Adrenal gland (tissue), 12 donors: ENCODE measurements around the gene NEUROD6. TPM values are rescaled to one million over a fixed set of nuclear protein-coding genes. Genes with fewer than 3 reads are reported as not detected.

Experiments
- DNase-seq, 7 donors: peaks; one replicate each; pipeline ENCODE4 v3.0.0-alpha.2; 2019 to 2020
- H3K27ac ChIP-seq, 5 donors: fragments of 200-600 bp; sonication (generic) in 4 of 5; 1 replicate in 3 of 5; 2 replicates in 2 of 5; pipeline versions ENCODE4 v1.5.1 to v1.8.0; 2016 to 2020; ENCODE audit warnings: mild to moderate bottlenecking in 1 of 5
- H3K27me3 ChIP-seq: fragments of 200-600 bp; 2 replicates; pipeline ENCODE4 v1.8.0; 2021
- H3K36me3 ChIP-seq, 2 donors: fragments of 200-600 bp; replicated peaks in 1 of 2; 1 replicate in 1 of 2; 2 replicates in 1 of 2; pipeline versions ENCODE4 v1.5.1 to v1.8.0; 2018 to 2022
- H3K4me1 ChIP-seq, 2 donors: fragments of 200-600 bp; replicated peaks in 1 of 2; 1 replicate in 1 of 2; 2 replicates in 1 of 2; pipeline versions ENCODE4 v1.5.1 to v1.8.0; 2018 to 2021
- H3K4me3 ChIP-seq, 4 donors: fragments of 200-600 bp; sonication (generic) in 3 of 4; one replicate each; pipeline ENCODE4 v1.5.1; 2016 to 2018
- H3K9me3 ChIP-seq, 3 donors: fragments of 200-600 bp; sonication (generic) in 1 of 3; replicated peaks in 1 of 3; 1 replicate in 2 of 3; 2 replicates in 1 of 3; pipeline versions ENCODE4 v1.5.1 to v1.8.0; 2016 to 2021
- POLR2A ChIP-seq, 2 donors: fragments of 450-650 bp; IDR thresholded peaks; one replicate each; pipeline ENCODE4 v1.6.1; 2017; ENCODE audit warnings: antibody characterized with exemption in 2 of 2, mild to moderate bottlenecking in 2 of 2, moderate library complexity in 1 of 2
- whole genome bisulfite sequencing, 4 donors: extraction: QIAGEN DNeasy Blood & Tissue Kit in 2 of 4; methylation state at CpG; one replicate each; pipeline versions ENCODE4 v1.1.5 to v1.1.7; 2013 to 2017; 5-methylcytosine and 5-hydroxymethylcytosine counted together
- intact Hi-C, 2 donors: fragments of 100-400 bp; cut with DNase I; formaldehyde crosslinking; loops; one replicate each; pipeline versions ENCODE4 v1.14.1 to v1.15.0; 2022 to 2023
- polyA plus RNA-seq, 3 donors: library from polyadenylated mRNA; stranded (reverse); fragments of 200-250 nt in 2 of 3; fragments of 350-450 nt in 1 of 3; fragmentation: Illumina TruSeq in 1 of 3; extraction: RNeasy Lipid Tissue Mini Kit (QIAGEN cat#74804) in 1 of 3; gene quantifications; one replicate each; pipeline ENCODE4 v1.2.3, GENCODE V29; 2013 to 2014
- total RNA-seq, 9 donors: library from RNA; depleted of rRNA in 4 of 9; stranded (reverse); fragments of >200 nt in 4 of 9; fragments of 120-200 nt in 1 of 9; fragmentation: NEBNext Ultra II Directional in 1 of 9; extraction: Animal tissue kit (Norgen Biotek cat#: 25700) in 1 of 9; gene quantifications; one replicate each; pipeline versions ENCODE4 v1.1.0 to v1.2.4, GENCODE V29; 2013 to 2023
- TF ChIP-seq, protein P1 (sequence below), 6 experiments: fragments of 450-650 bp in 4 of 6; fragments of 200-600 bp in 2 of 6; sonication (generic) in 1 of 6; IDR thresholded peaks; 1 replicate in 5 of 6; 2 replicates in 1 of 6; pipeline versions ENCODE4 v1.5.1 to v1.8.0; 2016 to 2021; ENCODE audit warnings: antibody characterized with exemption in 6 of 6, mild to moderate bottlenecking in 2 of 6, moderate library complexity in 1 of 6
- donor health status: healthy with polysubstance abuse.
- donor health status: Bipolar disorder and iron deficiency.
- donor health status: DM: yes; HTN: yes; CAD: no.
- donor health status: DM: no; HTN: no; CAD: no.
- donor health status: DM: no; HTN: no; CAD: no.
- donor health status: DM: yes; HTN: yes; CAD: no.

Gene NEUROD6
- total and polyA plus RNA-seq, 12 donors, result not detected

DNA sequence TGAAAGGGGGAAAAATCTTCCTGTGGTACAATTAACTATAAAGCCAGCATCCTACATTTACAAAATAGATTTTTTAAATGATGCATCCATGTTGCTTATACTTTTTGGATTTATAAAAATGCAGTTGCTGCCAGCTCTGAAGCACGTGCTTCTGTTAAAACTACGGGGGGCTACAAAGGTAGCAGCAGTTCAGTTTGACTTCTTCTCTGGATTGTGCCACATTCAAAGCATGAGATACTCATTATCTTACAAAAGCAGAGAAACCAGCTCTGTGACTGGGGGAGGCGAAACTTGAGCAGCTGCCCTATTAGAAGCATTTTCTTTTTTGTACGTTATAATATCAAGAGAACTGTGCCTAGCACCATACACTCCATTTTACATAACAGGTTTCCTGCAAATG lies 31.1 kb downstream of the NEUROD6 start:
- Histone ChIP-seq H3K27me3 (no peaks in the 10 kb centered on the region), H3K27ac (no peak overlapping the region), H3K4me1 (no peaks in the 10 kb centered on the region), H3K4me3 (no peak overlapping the region), H3K9me3 (no peaks in the 10 kb centered on the region), H3K36me3 (no peaks in the 10 kb centered on the region)
- no peak for DNase-seq
- TF ChIP-seq POLR2A (IDR thresholded peaks at IDR 0.05), result no peak
- TF ChIP-seq, protein P1, sequence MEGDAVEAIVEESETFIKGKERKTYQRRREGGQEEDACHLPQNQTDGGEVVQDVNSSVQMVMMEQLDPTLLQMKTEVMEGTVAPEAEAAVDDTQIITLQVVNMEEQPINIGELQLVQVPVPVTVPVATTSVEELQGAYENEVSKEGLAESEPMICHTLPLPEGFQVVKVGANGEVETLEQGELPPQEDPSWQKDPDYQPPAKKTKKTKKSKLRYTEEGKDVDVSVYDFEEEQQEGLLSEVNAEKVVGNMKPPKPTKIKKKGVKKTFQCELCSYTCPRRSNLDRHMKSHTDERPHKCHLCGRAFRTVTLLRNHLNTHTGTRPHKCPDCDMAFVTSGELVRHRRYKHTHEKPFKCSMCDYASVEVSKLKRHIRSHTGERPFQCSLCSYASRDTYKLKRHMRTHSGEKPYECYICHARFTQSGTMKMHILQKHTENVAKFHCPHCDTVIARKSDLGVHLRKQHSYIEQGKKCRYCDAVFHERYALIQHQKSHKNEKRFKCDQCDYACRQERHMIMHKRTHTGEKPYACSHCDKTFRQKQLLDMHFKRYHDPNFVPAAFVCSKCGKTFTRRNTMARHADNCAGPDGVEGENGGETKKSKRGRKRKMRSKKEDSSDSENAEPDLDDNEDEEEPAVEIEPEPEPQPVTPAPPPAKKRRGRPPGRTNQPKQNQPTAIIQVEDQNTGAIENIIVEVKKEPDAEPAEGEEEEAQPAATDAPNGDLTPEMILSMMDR (IDR thresholded peaks at IDR 0.05), result no peak
- intact Hi-C loops, result no loop called here
- 39 to 56% (median 44%) methylated on average over 4 of the region's 4 CpGs for WGBS, 4 donors

DNA sequence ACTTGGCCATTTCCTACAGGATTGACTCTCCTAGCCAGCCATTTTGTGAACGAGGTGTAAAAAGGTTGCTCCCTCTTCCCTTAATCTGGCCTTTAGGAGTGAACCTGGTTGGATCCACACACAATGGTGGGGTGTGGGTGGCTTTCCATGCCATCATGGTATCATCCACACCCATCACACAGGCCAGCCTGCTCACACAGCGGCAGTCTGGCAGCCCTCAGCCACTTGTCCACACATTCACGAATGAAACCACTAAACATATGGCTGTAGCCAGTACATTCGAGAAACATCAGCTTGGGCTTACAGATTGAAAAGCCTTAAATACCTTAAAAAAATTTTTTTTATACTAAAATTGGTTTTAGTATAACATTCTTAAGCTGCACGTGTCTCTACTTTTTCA lies 31.9 kb downstream of the NEUROD6 start:
- Histone ChIP-seq H3K4me3 (no peak overlapping the region), H3K9me3 (no peaks in the 10 kb centered on the region), H3K27me3 (no peaks in the 10 kb centered on the region), H3K36me3 (no peaks in the 10 kb centered on the region), H3K27ac (no peak overlapping the region), H3K4me1 (no peaks in the 10 kb centered on the region)
- TF ChIP-seq, protein P1 (IDR thresholded peaks at IDR 0.05), result no peak
- TF ChIP-seq POLR2A (IDR thresholded peaks at IDR 0.05), result no peak
- no peak for DNase-seq
- intact Hi-C loops, result no loop called here
- WGBS, 4 donors, result 69 to 82% (median 78%) methylated on average over 5 of the region's 5 CpGs

DNA sequence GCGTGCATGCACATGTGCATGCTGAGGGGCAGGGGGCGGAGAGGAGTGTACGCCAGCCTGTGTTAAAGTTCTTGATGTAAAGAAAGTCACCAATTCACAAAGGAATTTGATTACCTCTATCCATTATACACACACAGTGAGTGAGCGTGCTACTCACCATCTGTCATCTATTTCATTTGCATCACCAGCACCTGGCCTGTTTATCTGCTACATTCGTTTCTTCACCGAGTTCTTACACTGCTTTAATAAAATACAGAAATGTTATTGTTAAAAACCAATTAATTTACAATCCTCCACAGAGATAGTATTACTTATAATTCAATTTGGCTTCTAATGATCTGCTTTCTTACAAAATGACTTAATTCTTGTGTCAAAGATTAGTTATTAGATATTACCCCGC lies 32.6 kb downstream of the NEUROD6 start:
- 63 to 73% (median 65%) methylated on average over 7 of the region's 7 CpGs for WGBS, 4 donors
- no peaks in the 10 kb centered on the region for H3K27me3 ChIP-seq
- intact Hi-C loops, result no loop called here

DNA sequence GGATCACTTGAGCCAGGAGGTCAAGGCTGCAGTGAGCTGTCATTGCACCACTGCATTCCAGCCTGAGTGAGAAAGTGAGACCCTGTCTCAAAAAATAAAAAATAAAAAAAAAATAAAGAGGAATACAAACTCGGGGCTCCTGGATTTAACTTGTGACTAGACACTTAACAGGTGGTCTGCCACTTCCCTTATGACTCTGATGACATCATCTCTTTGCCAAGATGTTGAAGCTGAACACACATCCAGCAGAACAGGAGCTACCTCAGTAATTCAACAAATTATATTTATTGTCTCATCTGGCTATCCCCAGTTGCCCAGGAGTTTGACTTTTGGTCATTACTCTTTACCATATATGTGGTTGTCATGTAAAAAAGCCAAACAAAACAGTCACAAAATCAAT lies 35.3 kb downstream of the NEUROD6 start:
- 35 to 68% (median 50%) methylated on average over 1 of the region's 1 CpG for WGBS, 4 donors
- Histone ChIP-seq H3K9me3 (no peaks in the 10 kb centered on the region), H3K27me3 (no peaks in the 10 kb centered on the region), H3K27ac (no peak overlapping the region), H3K4me1 (no peaks in the 10 kb centered on the region), H3K36me3 (no peaks in the 10 kb centered on the region), H3K4me3 (no peak overlapping the region)
- TF ChIP-seq, protein P1 (IDR thresholded peaks at IDR 0.05), result no peak
- intact Hi-C loops, result no loop called here
- DNase-seq, result no peak

More for the DNA sequence above, 32.6 kb downstream of the NEUROD6 start:
- Histone ChIP-seq H3K27ac (no peak overlapping the region), H3K4me1 (no peaks in the 10 kb centered on the region), H3K36me3 (no peaks in the 10 kb centered on the region), H3K9me3 (no peaks in the 10 kb centered on the region), H3K4me3 (no peak overlapping the region)
- TF ChIP-seq, protein P1 (IDR thresholded peaks at IDR 0.05), result no peak
- no peak for TF ChIP-seq POLR2A (IDR thresholded peaks at IDR 0.05)
- DNase-seq, result no peak
